Loucy (cell line): Measurements from ENCODE around the gene SLC43A3.
A peak's percentile ranks its signal among the peaks of the same experiment; 100 is the strongest.

Experiments used
- H2AFZ ChIP-seq: fragments of 200-600 bp; sonication (generic); 2 replicates; pipeline ENCODE4 v1.6.0; 2016; ENCODE audit warnings: antibody characterized with exemption, mild to moderate bottlenecking, low read length, moderate library complexity
- H3F3A ChIP-seq: fragments of 200-600 bp; 2 replicates; pipeline ENCODE4 v1.6.0; 2016; ENCODE audit warnings: antibody characterized with exemption, low read depth, mild to moderate bottlenecking
- H3K27me3 ChIP-seq: fragments of 200-600 bp; sonication (generic); 2 replicates; pipeline ENCODE4 v1.6.1; 2014; ENCODE audit warnings: low read length, mild to moderate bottlenecking; ENCODE audit not compliant: insufficient read depth, poor library complexity, severe bottlenecking
- H3K36me3 ChIP-seq: fragments of 200-600 bp; sonication (generic); 2 replicates; pipeline ENCODE4 v1.6.1; 2016; ENCODE audit warnings: low read length; ENCODE audit not compliant: insufficient read depth
- H3K4me1 ChIP-seq: fragments of 200-600 bp; sonication (generic); 2 replicates; pipeline ENCODE4 v1.5.1; 2014; ENCODE audit warnings: low read length, mild to moderate bottlenecking; ENCODE audit not compliant: insufficient read depth, poor library complexity, severe bottlenecking
- H3K4me2 ChIP-seq: fragments of 200-600 bp; sonication (generic); 2 replicates; pipeline ENCODE4 v1.6.0; 2014; ENCODE audit warnings: antibody characterized with exemption, low read length, low read depth, mild to moderate bottlenecking; ENCODE audit not compliant: poor library complexity, severe bottlenecking
- H3K4me3 ChIP-seq: fragments of 200-600 bp; sonication (generic); 2 replicates; pipeline ENCODE4 v1.5.1; 2014; ENCODE audit warnings: low read length, mild to moderate bottlenecking, mixed read lengths; ENCODE audit not compliant: poor library complexity, severe bottlenecking
- H3K79me2 ChIP-seq: fragments of 200-600 bp; sonication (generic); 2 replicates; pipeline ENCODE4 v1.6.1; 2014; ENCODE audit warnings: low read length; ENCODE audit not compliant: insufficient read depth
- H3K9ac ChIP-seq: fragments of 200-600 bp; sonication (generic); 2 replicates; pipeline ENCODE4 v1.6.0; 2014; ENCODE audit warnings: mild to moderate bottlenecking, low read depth, low read length, moderate library complexity; ENCODE audit not compliant: poor library complexity, severe bottlenecking
- H3K9me2 ChIP-seq: fragments of 200-600 bp; sonication (generic); replicated peaks from 2 replicates; pipeline ENCODE4 v1.6.1; 2016; ENCODE audit warnings: low read depth, low read length, mixed read lengths
- H3K9me3 ChIP-seq: fragments of 200-600 bp; sonication (generic); 2 replicates; pipeline ENCODE4 v1.6.1; 2014; ENCODE audit warnings: mild to moderate bottlenecking, antibody characterized with exemption, low read length, low read depth; ENCODE audit not compliant: insufficient read depth
- H4K20me1 ChIP-seq: fragments of 200-600 bp; sonication (generic); 2 replicates; pipeline ENCODE4 v1.6.0; 2014; ENCODE audit warnings: antibody characterized with exemption, low read length, mild to moderate bottlenecking; ENCODE audit not compliant: insufficient read depth, poor library complexity, severe bottlenecking
- CTCF ChIP-seq: fragments of 200-600 bp; sonication (generic); conservative IDR thresholded peaks from 2 replicates; pipeline ENCODE4 v1.5.1; 2014; ENCODE audit warnings: mild to moderate bottlenecking, antibody characterized with exemption, low read length
- EZH2phosphoT487 ChIP-seq: fragments of 200-600 bp; IDR thresholded peaks from 2 replicates; pipeline ENCODE4 v1.6.1; 2018; ENCODE audit warnings: antibody characterized with exemption, mild to moderate bottlenecking, moderate library complexity, borderline replicate concordance

The SLC43A3 gene

GRCh38 chr11:57468276-57468675, 41.4 kb upstream of the SLC43A3 start:
- Histone ChIP-seq H4K20me1 (no peaks in the 10 kb centered on the region), H3K79me2 (no peaks in the 10 kb centered on the region), H3K9ac (no peak overlapping the region), H3F3A (no peaks in the 10 kb centered on the region), H3K9me2 (no peaks in the 10 kb centered on the region), H3K9me3 (no peaks in the 10 kb centered on the region), H3K4me1 (peaks cover 3% of the 10 kb centered on the region), H2AFZ (no peak overlapping the region), H3K36me3 (no peaks in the 10 kb centered on the region), H3K4me3 (no peak overlapping the region), H3K27me3 (no peaks in the 10 kb centered on the region), H3K4me2 (no peak overlapping the region)
- no peak for TF ChIP-seq EZH2phosphoT487
- no peak for TF ChIP-seq CTCF

GRCh38 chr11:57467508-57468157, 40.7 kb upstream of the SLC43A3 start:
- Histone ChIP-seq H4K20me1 (no peaks in the 10 kb centered on the region), H3K9me2 (no peaks in the 10 kb centered on the region), H3F3A (no peaks in the 10 kb centered on the region), H3K4me1 (peaks cover 8% of the 10 kb centered on the region), H3K4me2 (no peak overlapping the region), H3K4me3 (no peak overlapping the region), H3K79me2 (no peaks in the 10 kb centered on the region), H3K27me3 (no peaks in the 10 kb centered on the region), H3K9ac (no peak overlapping the region), H3K9me3 (no peaks in the 10 kb centered on the region), H3K36me3 (no peaks in the 10 kb centered on the region), H2AFZ (no peak overlapping the region)
- TF ChIP-seq EZH2phosphoT487 (no peak), CTCF (no peak)

- Histone ChIP-seq H3K9me2 (no peaks in the 10 kb centered on the region), H3K9me3 (no peaks in the 10 kb centered on the region), H3K9ac (no peak overlapping the region), H3K4me1 (peaks cover 14% of the 10 kb centered on the region), H4K20me1 (no peaks in the 10 kb centered on the region), H3F3A (no peaks in the 10 kb centered on the region), H3K79me2 (no peaks in the 10 kb centered on the region), H3K4me3 (no peak overlapping the region), H2AFZ (no peak overlapping the region), H3K4me2 (no peak overlapping the region), H3K27me3 (no peaks in the 10 kb centered on the region), H3K36me3 (no peaks in the 10 kb centered on the region)
- TF ChIP-seq EZH2phosphoT487 (no peak), CTCF (0 out of 2 replicates have a peak, but pooled peaks have one; percentile 17)
These were observed 39.8 kb upstream of the SLC43A3 start for GRCh38 chr11:57466680-57467079.
